HG02588 (cell line): ENCODE data around the gene LARGE2.

Experiments
- ATAC-seq: cut with Tn5 transposase; IDR thresholded peaks from one replicate; pipeline ENCODE4 v1.9.1; 2021; ENCODE audit warnings: mild to moderate bottlenecking, moderate library complexity; ENCODE audit not compliant: unreplicated experiment

The LARGE2 gene

DNA sequence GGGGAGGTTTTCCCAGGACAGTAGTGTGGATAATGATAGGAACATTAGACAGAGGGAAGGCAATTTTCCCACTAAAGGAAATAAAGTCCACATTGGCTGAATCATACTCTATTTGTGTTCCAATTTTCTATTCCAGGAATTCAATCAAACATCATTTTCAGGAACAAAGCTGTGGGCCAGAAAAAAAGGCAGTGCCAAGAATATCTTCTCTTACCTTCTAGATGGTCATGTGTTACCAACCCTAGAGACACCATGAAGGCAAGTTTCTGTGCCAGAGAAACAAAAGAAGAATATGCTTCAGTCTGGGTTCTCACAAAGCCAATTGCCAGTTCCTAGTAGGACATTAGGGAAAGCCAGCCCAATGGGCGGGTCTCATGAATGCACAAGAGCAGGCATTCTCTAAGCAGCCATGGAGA, 27.5 kb downstream of the LARGE2 start:
- no peak for ATAC-seq

GRCh38 chr11:45959851-45960250, 37.4 kb downstream of the LARGE2 start:
- no peak for ATAC-seq

DNA sequence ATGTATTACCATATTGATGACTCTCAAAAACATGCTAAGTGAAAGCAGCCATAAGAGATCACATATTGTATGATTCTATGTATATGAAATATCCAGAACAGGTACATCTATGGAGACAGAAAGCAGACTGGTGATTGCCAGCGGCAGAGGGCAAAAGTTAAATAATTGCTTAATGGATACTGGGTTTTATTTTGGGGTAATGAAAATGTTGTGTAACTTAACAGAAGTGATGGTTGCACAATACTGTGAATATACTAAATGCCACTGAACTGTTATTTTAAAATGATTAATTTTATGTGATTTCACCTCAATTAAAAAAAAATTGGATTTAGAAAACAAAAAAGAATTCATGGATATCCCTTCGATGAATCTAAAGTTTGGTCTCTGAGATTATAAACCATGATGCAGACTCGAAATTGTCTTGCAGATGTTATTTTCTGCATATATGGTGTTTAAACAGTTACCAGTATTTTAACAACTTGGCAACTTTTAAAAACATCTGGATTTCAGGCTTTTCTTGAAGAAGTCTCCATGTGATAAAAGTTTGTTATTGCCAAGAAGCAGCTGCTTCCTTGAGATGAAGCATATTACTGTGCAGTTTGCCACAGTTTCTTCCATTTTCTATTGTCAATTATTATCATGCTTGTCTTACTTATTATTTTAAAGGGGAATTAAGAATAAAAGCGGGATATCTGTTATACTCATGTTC, 38.1 kb downstream of the LARGE2 start:
- no peak for ATAC-seq

DNA sequence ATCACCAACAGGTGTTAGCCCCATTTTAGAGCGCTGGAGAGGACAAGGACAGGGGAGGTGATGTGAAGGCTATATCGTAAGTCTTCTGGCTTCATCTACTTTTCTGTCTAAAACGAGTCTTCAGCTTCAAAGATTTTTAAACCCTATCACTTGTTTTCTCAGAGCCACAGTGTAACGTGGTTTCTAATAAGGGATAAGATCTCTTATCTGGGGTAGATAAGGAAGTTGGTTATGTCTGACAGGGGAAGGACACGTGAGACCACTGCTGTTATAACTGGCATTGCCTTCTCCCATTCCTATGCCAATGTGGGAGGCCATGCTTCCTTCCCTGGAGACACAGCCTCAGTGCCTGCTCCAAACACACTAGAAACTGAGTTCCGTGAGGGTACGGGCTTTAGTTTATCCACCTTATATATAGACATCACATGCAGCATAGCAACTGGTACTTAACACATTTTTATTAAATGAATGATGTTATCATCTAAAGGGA, 39.3 kb downstream of the LARGE2 start:
- ATAC-seq: no peak

DNA sequence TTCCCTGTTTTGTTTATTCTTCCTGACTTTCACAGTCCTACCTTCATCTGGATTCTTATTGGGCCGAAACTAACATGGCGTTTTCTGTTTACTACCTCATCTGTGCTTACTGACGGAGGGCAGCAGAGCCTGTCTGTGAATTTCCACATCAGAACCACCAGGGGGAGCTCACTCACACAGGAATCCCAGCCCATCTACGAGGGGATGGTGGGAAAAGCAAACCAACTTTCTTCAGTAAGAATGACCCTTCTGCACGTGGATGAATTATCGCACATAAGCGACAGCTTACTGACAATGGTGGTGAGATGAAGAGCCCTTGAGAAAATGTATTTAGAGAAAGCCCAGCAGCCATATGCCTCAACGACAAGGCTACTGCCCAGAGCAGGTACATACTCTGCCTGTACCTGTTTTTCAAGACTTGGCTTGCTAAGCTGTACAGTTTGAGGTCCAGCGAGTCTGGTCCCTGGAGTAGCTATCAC, 42.5 kb downstream of the LARGE2 start:
- peak; percentile 67 for ATAC-seq

DNA sequence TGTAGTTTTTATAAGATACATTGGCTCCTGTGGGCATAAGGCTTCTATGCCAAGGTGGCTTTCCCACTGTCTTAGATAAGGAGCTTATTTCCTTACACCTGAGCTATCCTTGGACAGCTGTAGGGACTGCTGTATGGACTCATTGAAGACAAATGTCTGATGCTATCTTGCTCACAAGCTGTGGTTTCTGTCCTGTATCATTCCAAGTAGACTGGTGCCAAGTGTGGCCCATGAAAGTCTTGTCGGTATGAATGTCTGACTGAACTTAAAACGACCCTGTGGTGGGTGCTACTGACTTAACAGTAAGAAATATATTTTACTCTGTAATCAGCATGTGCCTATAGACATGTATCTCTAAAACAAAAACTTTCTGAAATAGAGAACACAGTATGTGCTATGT, 45.0 kb downstream of the LARGE2 start:
- ATAC-seq: no peak

- no peak for ATAC-seq
These were observed 46.4 kb downstream of the LARGE2 start for GRCh38 chr11:45968901-45969300.

DNA sequence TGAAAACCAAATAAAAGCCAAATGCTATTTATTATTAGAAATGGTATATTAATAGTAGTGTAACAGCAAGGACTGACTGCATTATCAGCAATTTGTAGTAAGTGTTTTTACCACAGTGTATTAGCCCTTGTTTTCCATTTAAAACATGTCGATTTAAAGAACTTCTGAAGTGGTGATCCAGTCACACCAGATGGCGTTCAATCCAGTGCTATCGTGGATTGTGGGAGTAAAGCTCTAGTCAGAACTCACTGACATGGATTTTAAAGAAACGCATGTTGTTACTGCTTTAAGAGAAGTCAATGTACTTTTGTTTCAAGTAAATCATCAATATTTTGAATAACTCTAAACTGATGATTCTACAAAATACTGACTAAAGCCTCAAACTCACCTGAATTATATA, 51.1 kb downstream of the LARGE2 start:
- ATAC-seq: no peak

DNA sequence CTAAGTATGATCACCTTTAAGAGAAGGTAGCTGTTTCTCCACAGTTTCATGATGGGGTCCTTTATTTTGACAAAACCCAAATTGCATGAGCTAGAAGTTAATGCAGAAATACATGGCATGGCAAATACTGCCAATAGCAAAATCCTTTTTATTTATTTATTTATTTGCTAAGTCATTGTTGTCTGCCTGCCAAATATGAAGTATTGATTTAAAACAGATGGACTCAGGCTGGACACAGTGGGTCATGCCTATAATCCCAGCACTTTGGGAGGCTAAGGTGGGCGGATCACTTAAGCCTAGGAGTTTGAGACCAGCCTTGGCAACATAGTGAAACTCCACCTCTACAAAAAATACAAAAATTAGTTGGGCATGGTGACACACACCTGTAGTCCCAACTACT, 52.4 kb downstream of the LARGE2 start:
- no peak for ATAC-seq
